Measurements from ENCODE around the gene CERS6.

GRCh38 chr2:168661863-168662256 lies 205.8 kb downstream of the CERS6 start:
- TF ChIP-seq REST (IDR thresholded peaks at IDR 0.05; ENCODE audit: borderline replicate concordance): no peak
- no peak for TF ChIP-seq CTCF (IDR thresholded peaks at IDR 0.05; ENCODE audit: poor library complexity, severe bottlenecking)
- TF ChIP-seq RAD21 (conservative IDR thresholded peaks at IDR 0.05): no peak
- no peak for TF ChIP-seq EP300 (conservative IDR thresholded peaks at IDR 0.05; ENCODE audit: poor library complexity, severe bottlenecking)
- TF ChIP-seq SMC3 (conservative IDR thresholded peaks at IDR 0.05; ENCODE audit: poor library complexity): no peak
- TF ChIP-seq MXI1 (conservative IDR thresholded peaks at IDR 0.05; ENCODE audit: poor library complexity, severe bottlenecking): no peak
- TF ChIP-seq POLR2AphosphoS5 (IDR thresholded peaks at IDR 0.05): peak; percentile 1
- TF ChIP-seq TAF1 (IDR thresholded peaks at IDR 0.05; ENCODE audit: low read depth): no peak
